Head of caudate nucleus (tissue), 42 donors: ENCODE measurements around the gene ZFP92.
"Not testable (repeated sequence)": the region's sequence is repeated elsewhere in the genome, so short reads cannot be mapped to it uniquely, and the experiment has no call there.

Source experiments
- DNase-seq, 42 donors: peaks; one replicate each; pipeline versions ENCODE4 v3.0.0 to v3.0.0-alpha.2; 2020 to 2021; ENCODE audit warnings: mixed read lengths in 7 of 42
- intact Hi-C: fragments of 100-400 bp; cut with DNase I; formaldehyde crosslinking; loops from one replicate; pipeline ENCODE4 v1.15.0; 2022

Gene ZFP92

GRCh38 chrX:153384390-153384789 is 26.9 kb upstream of the ZFP92 start:
- intact Hi-C loops, result no loop called here
- DNase-seq, result no peak

DNA sequence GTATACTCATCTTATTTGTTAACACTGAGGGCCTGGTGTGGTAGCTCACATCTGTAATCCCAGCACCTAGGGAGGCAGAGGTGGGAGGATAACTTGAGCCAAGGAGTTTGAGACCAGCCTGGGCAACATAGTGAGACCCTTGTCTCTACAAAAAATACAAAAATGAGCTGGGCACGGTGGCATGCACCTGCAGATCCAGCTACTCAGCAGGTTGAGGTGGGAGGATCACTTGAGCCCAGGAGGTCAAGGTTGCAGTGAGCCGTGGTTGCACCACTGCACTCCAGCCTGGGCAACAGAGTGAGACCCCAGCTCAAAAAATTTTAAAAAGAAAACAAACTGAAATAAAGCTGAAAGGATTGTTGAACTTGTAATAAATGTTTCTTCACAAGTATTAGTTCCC is 26.3 kb upstream of the ZFP92 start:
- DNase-seq, intact Hi-C loops: not testable (repeated sequence)

- intact Hi-C loops, result no loop called here
- no peak for DNase-seq
Measured at GRCh38 chrX:153386097-153386496, 25.2 kb upstream of the ZFP92 start.

DNA sequence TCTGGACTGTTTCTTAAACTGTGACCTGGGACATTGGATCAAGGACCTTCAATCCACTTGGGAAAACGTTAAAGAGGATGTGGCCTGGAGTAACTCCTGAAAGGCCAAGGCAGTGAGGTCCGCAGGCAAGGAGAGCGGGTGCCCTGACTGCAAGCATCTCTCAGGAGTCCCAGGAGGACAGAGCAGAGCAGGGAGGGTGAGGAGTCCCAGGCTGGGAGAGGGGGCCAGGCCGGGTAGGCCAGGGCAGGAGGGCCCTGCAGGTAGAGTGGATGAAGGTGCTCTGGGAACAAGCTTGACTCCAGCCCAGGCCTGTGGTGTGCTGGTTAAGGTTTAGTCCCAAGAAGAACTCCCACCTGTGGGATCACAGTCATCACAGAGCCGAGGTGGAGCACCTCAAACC is 23.9 kb upstream of the ZFP92 start:
- peak in 1 of 42 donors; percentile 5 for DNase-seq
- intact Hi-C loops, result no loop called here

GRCh38 chrX:153387987-153388721 is 23.1 kb upstream of the ZFP92 start:
- no peak for DNase-seq
- intact Hi-C loops, result no loop called here

DNA sequence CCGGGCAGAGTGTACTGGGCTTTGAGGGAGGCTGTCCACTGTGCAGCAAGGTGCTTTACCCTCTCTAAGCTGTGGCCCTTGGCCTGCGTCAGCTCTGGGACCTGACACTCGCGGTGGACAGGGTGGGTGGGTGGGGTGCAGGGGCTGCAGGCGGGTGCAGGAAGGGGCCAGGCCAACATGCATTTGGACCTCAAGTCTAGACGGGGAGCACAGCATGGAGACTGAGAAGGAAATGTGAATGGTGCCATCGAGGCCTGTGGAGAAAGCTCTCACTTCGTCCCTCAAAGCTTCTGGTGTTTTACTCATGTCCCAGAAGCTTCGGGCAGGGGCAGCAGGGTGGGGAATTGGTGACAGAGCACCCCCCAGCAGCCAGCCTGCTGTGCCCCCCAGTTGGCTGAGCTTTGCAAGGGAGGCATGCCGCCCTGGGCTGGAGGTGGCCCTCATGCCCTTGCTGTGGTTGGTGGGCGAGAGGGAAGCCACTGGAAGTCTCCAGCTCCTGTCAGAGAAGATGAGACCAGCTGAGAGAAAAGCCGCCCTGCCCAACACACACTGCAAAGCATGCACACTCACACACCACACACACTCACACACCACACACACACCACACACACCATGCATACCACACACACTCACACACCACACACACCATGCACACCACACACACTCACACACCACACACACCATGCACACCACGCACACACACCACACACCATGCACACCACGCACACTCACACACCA is 22.4 kb upstream of the ZFP92 start:
- peak in 1 of 42 donors; percentile 5 for DNase-seq
- intact Hi-C loops, result no loop called here

- DNase-seq, intact Hi-C loops: not testable (repeated sequence)
Measured at GRCh38 chrX:153389460-153389768, 21.9 kb upstream of the ZFP92 start.

DNA sequence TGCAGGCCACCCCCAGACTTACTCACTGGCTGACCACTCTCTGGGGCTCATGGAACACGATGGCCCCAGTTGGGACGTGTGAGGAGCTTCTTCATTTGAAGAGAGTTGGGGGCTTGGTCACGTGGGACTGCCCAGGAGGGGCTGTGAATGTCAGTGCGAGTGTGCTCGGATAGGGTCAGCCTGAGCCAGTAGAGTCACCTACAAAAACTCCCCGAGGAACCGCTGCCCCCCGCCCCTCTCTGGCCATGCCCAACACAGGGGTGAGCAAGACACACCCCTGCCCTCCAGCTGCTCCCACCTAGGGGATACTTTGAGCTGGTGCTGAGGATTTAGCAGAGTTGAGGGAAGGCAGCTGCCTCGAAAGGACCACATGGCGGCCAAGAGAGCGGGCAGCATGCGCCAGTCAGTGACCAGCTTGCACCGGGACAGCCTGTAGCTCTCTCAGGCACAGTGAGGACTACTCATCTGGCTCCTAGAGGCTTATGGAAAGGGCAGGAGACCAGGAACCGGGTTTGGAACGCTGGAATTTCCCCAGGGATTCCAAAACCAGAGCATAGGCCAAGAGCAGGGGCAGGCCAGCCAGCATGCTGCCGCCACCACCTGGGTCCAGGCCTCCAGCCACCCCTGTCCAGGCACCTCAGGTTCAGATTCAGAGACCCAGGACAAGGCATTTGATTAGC is 18.5 kb upstream of the ZFP92 start:
- intact Hi-C loops, result no loop called here
- no peak for DNase-seq

DNA sequence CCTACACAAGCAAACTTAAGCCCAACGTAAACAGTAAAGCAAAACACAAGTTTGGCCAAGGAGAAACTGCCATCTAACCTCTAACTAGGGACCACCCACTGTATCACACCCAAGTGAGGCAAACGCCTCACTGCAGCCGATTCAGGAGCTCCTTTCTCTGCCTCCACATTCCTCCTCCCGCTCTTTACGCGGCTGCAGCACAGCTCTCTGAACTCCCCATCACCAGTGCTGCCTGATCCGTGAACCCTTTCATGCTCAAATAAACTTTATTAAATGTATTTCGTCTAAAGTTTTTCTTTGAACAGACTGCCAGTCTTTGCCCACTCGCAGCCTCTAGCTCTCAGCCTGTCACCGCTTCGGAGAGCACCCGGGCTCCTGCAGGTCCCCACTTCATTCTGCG is 16.7 kb upstream of the ZFP92 start:
- intact Hi-C loops, result no loop called here
- peak in 7 of 42 donors; percentile 10 to 53 (median 41) for DNase-seq

- no peak for DNase-seq
- intact Hi-C loops, result no loop called here
Measured at GRCh38 chrX:153395613-153396319, 15.5 kb upstream of the ZFP92 start.

- DNase-seq, result no peak
- intact Hi-C loops, result no loop called here
Measured at GRCh38 chrX:153396320-153397195, 14.7 kb upstream of the ZFP92 start.

GRCh38 chrX:153397256-153397960 is 13.9 kb upstream of the ZFP92 start:
- intact Hi-C loops, result no loop called here
- DNase-seq, result no peak

DNA sequence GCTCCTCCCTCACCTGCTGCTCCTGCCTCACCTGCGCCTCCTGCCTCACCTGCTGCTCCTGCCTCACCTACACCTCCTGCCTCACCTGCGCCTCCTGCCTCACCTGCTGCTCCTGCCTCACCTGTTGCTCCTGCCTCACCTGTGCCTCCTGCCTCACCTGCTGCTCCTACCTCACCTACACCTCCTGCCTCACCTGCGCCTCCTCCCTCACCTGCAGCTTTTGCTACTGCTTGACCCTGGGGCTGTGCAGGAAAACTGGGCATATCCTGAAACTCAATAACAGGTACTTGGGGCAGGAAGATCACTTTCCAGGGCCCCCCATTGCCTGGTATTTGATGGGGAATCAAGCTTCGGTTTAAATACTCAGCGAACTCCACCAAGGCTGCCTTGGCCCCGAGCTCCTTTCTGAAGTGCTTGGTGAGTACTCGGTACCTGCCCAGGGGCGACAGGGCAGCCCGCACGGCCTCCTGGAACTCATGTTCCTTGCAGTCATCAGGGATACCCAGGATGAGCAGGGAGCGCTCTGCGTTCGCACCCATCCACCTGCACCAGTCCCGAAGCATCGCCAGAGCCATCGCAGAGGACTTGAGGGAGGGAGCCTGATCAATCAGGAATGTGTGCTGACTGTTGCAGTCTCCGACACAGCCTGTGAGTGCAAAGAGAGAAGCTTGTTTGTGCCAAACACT is 12.9 kb upstream of the ZFP92 start:
- intact Hi-C loops, result no loop called here
- no peak for DNase-seq

GRCh38 chrX:153400146-153401132 is 10.8 kb upstream of the ZFP92 start:
- intact Hi-C loops, result no loop called here
- peak in 3 of 42 donors; percentile 28 to 39 (median 32) for DNase-seq

DNA sequence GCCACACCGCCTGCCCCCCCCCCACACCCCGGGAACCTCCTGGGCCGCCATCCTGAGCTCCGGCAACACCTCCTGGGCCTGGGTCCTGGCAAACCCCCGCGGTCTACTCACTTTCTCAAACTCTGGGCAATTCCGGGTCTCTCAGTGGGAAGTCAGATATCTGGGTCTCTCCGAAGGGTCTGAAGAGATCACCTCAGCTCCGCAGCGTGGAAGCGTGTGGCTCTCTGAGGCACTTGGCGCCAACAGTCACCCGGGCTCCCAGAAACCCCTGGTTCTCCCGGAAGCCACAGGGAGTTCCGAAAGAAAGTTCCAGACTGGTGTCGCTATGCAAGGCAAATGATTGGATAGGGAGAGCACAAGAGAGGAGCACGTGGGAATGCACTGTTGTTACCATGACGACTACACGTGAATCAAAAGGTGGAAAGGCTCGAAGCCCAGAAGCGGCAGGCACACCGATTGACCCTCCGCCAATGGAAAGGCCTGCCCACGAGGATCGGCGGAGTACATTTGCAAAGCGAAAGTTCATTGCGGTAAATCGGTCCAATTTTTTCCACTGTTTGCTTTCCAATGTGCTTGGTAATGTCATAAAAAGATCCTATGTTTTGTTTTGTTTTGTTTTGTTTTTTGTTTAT is 10.0 kb upstream of the ZFP92 start, which contains the start of gene PNMA6E:
TSS of gene PNMA6E (minus strand) at position 218 of the 632 bp plus-strand sequence. CDS start 2,501 bp downstream, outside the sequence.
- intact Hi-C loops, result no loop called here
- DNase-seq, result peak in 1 of 42 donors; percentile 22

DNA sequence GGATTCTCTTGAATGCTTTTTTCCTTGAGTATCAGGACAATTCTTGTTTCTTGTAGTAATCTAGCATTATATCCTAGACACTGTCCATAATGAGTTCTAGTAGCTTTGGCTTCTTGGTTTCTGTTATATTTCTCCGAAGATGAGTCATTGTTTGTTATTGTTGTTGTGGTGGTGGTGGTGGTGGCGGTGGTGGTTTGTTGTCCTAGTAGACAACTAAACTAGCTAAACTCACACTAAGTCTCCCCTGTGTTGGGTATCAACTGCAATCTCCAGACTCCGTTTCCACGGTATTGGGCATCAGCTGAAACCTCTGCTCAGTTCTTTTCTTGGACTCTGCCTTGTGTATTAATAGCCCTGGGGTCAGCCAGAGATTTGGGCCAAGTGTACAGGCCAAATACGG is 6.9 kb upstream of the ZFP92 start:
- intact Hi-C loops, DNase-seq: not testable (repeated sequence)
